ENCODE results near the gene PTPRD. TPM values are rescaled to one million over a fixed set of nuclear protein-coding genes. Genes with fewer than 3 reads are reported as not detected.

PTPRD gene
- total and polyA plus RNA-seq, 2 experiments from 2014 or later, result 11.5 to 58.0 TPM

GRCh38 chr9:8365466-8366160 is 2247.2 kb downstream of the PTPRD start (continued):
- TF ChIP-seq REST (IDR thresholded peaks at IDR 0.05; ENCODE audit: unreplicated experiment), result no peak
- TF ChIP-seq, protein P1, sequence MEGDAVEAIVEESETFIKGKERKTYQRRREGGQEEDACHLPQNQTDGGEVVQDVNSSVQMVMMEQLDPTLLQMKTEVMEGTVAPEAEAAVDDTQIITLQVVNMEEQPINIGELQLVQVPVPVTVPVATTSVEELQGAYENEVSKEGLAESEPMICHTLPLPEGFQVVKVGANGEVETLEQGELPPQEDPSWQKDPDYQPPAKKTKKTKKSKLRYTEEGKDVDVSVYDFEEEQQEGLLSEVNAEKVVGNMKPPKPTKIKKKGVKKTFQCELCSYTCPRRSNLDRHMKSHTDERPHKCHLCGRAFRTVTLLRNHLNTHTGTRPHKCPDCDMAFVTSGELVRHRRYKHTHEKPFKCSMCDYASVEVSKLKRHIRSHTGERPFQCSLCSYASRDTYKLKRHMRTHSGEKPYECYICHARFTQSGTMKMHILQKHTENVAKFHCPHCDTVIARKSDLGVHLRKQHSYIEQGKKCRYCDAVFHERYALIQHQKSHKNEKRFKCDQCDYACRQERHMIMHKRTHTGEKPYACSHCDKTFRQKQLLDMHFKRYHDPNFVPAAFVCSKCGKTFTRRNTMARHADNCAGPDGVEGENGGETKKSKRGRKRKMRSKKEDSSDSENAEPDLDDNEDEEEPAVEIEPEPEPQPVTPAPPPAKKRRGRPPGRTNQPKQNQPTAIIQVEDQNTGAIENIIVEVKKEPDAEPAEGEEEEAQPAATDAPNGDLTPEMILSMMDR (conservative IDR thresholded peaks at IDR 0.05; ENCODE audit: low read depth in 2 of 2), result no peak

DNA sequence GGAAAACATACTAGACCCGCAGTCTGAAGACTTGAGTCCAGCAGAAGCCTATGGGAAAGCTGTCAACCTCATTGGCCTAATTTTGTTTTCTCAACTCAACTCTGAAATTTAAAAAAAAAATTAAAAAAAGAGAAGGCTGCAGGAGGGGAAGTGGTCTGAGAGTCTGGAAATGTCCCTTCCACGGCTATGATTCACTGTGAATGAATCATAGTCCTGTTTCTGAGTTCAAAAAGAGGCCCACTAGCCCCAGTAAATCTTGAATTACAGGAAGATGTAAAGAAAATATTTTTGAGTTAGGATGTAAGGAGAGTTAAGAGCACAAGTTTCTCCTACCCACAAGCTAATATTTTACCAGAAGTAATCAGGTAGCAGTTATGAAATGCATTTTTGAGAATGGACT is 2247.8 kb downstream of the PTPRD start:
- H3K4me3 ChIP-seq, result no peak overlapping the region
- DNase-seq (ENCODE audit: low spot score) (no peak), ATAC-seq (no peak)
- H3K27ac ChIP-seq (ENCODE audit: low read depth), result no peak overlapping the region
- no peak overlapping the region for H2AFZ ChIP-seq
- no peak overlapping the region for H3K27ac Mint-ChIP-seq
- no peaks in the 10 kb centered on the region for H3K79me2 ChIP-seq (replicated peaks; ENCODE audit: insufficient read depth)
- no peak overlapping the region for H3K4me3 Mint-ChIP-seq
- H3K4me1 Mint-ChIP-seq, result no peaks in the 10 kb centered on the region
- H3K4me2 ChIP-seq, result no peak overlapping the region
- H3K4me1 ChIP-seq (ENCODE audit: insufficient read depth), result no peaks in the 10 kb centered on the region
- no peaks in the 10 kb centered on the region for H3K27me3 Mint-ChIP-seq (ENCODE audit: insufficient read depth, low read depth, poor library complexity)
- H3K9me2 ChIP-seq (ENCODE audit: insufficient read depth), result no peaks in the 10 kb centered on the region
- H3F3A ChIP-seq (replicated peaks; ENCODE audit: low read depth), result no peaks in the 10 kb centered on the region
- no peaks in the 10 kb centered on the region for H4K20me1 ChIP-seq (replicated peaks; ENCODE audit: insufficient read depth)
- H3K36me3 ChIP-seq (ENCODE audit: insufficient read depth), result no peaks in the 10 kb centered on the region
- H3K36me3 Mint-ChIP-seq (ENCODE audit: low read depth), result no peaks in the 10 kb centered on the region
- no peaks in the 10 kb centered on the region for H3K27me3 ChIP-seq (ENCODE audit: insufficient read depth)
- H3K9me3 Mint-ChIP-seq, result no peaks in the 10 kb centered on the region
- TF ChIP-seq, protein P1 (conservative IDR thresholded peaks at IDR 0.05; ENCODE audit: low read depth in 2 of 2), result no peak
- TF ChIP-seq ZNF331 (CRISPR knock-in tag; IDR thresholded peaks at IDR 0.05; ENCODE audit: low read depth), result no peak
- TF ChIP-seq ZNF462 (CRISPR knock-in tag; IDR thresholded peaks at IDR 0.05), result no peak
- TF ChIP-seq, protein P2, sequence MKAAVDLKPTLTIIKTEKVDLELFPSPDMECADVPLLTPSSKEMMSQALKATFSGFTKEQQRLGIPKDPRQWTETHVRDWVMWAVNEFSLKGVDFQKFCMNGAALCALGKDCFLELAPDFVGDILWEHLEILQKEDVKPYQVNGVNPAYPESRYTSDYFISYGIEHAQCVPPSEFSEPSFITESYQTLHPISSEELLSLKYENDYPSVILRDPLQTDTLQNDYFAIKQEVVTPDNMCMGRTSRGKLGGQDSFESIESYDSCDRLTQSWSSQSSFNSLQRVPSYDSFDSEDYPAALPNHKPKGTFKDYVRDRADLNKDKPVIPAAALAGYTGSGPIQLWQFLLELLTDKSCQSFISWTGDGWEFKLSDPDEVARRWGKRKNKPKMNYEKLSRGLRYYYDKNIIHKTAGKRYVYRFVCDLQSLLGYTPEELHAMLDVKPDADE (IDR thresholded peaks at IDR 0.05), result no peak
- no peak for TF ChIP-seq NANOG (IDR thresholded peaks at IDR 0.05; ENCODE audit: borderline replicate concordance)
- TF ChIP-seq ZNF114 (CRISPR knock-in tag; IDR thresholded peaks at IDR 0.05), result no peak
- no peak for TF ChIP-seq STAT1 (IDR thresholded peaks at IDR 0.05; ENCODE audit: unreplicated experiment)
- no peak for TF ChIP-seq EZH2 (IDR thresholded peaks at IDR 0.05; ENCODE audit: low read depth, unreplicated experiment)
